ENCODE measurements around the gene KIF23.

GRCh38 chr15:69434238-69434637 lies 20.1 kb downstream of the KIF23 start:
- no peak for TF ChIP-seq CTCF (IDR thresholded peaks at IDR 0.05)
- no peak for TF ChIP-seq POLR2A (IDR thresholded peaks at IDR 0.05)
- TF ChIP-seq POLR2AphosphoS5 (IDR thresholded peaks at IDR 0.05), result no peak
